ENCODE results near the gene SMURF1.

GRCh38 chr7:99031496-99031895 lies 112.4 kb downstream of the SMURF1 start:
- TF ChIP-seq, protein P1, sequence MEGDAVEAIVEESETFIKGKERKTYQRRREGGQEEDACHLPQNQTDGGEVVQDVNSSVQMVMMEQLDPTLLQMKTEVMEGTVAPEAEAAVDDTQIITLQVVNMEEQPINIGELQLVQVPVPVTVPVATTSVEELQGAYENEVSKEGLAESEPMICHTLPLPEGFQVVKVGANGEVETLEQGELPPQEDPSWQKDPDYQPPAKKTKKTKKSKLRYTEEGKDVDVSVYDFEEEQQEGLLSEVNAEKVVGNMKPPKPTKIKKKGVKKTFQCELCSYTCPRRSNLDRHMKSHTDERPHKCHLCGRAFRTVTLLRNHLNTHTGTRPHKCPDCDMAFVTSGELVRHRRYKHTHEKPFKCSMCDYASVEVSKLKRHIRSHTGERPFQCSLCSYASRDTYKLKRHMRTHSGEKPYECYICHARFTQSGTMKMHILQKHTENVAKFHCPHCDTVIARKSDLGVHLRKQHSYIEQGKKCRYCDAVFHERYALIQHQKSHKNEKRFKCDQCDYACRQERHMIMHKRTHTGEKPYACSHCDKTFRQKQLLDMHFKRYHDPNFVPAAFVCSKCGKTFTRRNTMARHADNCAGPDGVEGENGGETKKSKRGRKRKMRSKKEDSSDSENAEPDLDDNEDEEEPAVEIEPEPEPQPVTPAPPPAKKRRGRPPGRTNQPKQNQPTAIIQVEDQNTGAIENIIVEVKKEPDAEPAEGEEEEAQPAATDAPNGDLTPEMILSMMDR (IDR thresholded peaks at IDR 0.05): no peak
- TF ChIP-seq EP300 (IDR thresholded peaks at IDR 0.05): no peak
- TF ChIP-seq POLR2A (IDR thresholded peaks at IDR 0.05): no peak
- no peak for TF ChIP-seq POLR2AphosphoS5 (IDR thresholded peaks at IDR 0.05)
